ENCODE results near the gene SLC44A4.
"Not testable (repeated sequence)": the region's sequence is repeated elsewhere in the genome, so short reads cannot be mapped to it uniquely, and the experiment has no call there.

Gene SLC44A4

GRCh38 chr6:31829633-31830283 lies 49.0 kb downstream of the SLC44A4 start:
- no peak for DNase-seq (ENCODE audit: low read depth in 2 of 2)

DNA sequence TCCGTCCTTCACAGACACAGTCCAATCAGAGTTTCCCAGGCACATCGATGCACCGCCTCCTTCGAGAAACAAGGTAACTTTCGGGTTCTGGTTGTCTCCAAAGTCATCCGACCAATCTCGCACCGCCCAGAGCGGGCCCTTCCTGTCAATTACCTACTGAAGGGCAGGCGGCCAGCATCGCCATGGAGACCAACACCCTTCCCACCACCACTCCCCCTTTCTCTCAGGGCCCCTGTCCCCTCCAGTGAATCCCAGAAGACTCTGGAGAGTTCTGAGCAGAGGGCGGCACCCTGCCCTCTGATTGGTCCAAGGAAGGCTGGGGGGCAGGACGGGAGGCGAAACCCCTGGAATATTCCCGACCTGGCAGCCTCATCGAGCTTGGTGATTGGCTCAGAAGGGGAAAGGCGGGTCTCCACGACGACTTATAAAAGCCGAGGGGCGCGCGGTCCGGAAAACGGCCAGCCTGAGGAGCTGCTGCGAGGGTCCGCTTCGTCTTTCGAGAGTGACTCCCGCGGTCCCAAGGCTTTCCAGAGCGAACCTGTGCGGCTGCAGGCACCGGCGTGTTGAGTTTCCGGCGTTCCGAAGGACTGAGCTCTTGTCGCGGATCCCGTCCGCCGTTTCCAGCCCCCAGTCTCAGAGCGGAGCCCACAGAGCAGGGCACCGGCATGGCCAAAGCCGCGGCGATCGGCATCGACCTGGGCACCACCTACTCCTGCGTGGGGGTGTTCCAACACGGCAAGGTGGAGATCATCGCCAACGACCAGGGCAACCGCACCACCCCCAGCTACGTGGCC lies 51.3 kb downstream of the SLC44A4 start, which contains the start of gene HSPA1B:
Gene HSPA1B, plus strand, starts transcription at position 453 of the 794 bp plus-strand sequence. Its CDS starts 213 bp downstream, at position 666.
- peak; percentile 80 to 82 for DNase-seq (ENCODE audit: low read depth in 2 of 2)

GRCh38 chr6:31826793-31827285 lies 52.0 kb downstream of the SLC44A4 start:
- DNase-seq (ENCODE audit: low read depth in 2 of 2): no peak

DNA sequence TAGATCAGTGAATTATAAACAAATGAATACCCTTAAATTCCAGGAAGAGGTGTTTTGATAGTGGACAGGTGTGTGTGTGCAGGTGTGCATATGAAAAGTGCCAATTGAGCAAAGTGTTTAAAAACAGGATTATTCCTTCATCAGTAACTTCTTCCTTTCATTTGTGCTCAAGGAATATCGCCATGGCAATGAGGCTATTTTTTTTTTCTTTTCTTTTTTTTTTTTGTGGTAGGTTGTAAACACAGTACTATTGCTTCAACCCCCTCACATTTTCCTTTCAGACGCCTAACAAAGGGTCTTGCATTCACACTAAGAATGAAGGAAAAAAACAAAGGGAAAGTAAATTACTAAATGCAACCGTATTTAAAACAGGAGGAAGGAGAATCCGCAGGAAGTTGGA lies 53.2 kb downstream of the SLC44A4 start:
- DNase-seq (ENCODE audit: low read depth in 2 of 2): no peak

- DNase-seq (ENCODE audit: low read depth in 2 of 2): not testable (repeated sequence)
Observed at GRCh38 chr6:31823592-31824196, 55.1 kb downstream of the SLC44A4 start.

DNA sequence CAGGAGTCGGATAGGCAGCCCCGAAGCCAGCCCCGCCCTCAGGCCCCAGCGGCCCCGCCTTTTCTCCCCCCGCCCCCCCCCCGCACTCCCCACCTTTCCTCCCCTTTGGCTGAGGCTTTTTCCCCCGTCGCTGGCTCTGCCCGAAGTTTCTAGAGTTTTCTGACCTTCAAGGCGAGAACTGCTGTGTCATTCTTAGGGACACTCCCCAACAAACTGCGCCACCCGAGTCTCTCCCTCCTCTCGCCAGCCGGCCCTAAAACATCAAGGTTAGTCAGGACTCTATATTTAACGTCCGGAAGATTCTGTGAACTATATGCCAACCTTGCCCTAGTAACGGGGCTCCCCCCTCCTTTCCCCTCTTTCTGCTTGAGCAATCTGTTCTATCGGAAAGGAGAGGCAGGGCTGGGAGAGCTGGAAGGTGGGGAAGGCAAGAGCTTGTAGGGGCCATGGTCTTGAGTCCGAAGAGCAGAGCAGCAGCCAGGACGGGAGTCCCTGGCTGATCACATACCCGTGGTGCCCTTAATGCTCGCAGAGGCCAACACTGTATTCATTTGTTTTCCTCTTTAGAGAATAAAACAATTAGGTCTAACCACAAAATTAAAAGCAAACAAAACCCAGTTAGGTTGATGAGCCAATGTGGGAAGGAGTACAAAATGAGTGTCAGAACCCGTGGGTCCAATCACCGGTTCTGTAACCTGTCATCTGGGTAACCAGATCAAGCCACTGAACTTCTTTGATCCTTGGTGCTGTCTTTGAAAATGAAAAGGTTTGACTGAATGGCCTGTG lies 56.6 kb downstream of the SLC44A4 start:
- peak in 1 of 2 donors; percentile 36 for DNase-seq (ENCODE audit: low read depth in 2 of 2)

GRCh38 chr6:31821301-31822035 lies 57.3 kb downstream of the SLC44A4 start:
- no peak for DNase-seq (ENCODE audit: low read depth in 2 of 2)

DNA sequence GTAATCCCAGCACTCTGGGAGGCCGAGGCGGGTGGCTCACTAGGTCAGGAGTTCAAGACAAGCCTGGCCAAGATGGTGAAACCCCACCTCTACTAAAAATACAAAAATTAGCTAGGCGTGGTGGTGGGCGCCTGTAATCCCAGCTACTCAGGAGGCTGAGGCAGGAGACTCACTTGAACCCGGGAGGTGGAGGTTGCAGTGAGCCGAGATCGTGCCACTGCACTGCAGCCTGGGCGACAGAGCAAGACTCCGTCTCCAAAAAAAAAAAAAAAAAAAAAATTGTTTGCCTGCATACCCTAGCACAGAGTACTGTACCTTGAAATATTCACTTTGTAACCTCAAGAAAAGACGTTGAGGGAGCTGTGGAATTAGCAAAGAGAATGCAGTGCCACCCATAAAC lies 58.4 kb downstream of the SLC44A4 start:
- not testable (repeated sequence) for DNase-seq (ENCODE audit: low read depth in 2 of 2)

DNA sequence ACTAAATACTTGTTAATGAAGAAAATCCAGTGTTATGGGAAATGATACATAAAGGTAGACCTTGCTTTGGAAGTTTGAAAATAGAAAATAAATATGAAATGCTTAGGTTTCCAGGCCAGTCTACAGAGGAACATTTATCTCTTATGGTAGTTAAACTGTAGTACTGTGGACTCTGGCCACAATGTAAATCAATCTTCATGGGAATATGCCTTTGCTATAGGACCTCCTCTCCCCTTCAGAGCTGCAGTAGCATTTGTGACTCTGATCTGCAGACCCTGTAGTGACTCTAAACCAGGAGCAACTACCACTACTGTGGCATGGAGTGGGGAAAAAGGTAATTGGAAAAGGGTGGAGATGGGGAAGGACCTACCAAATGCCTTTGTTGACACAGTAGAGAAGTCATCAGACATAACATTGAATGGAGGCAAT lies 58.9 kb downstream of the SLC44A4 start:
- no peak for DNase-seq (ENCODE audit: low read depth in 2 of 2)

- DNase-seq (ENCODE audit: low read depth in 2 of 2): not testable (repeated sequence)
Observed at GRCh38 chr6:31817929-31818511, 60.8 kb downstream of the SLC44A4 start.

GRCh38 chr6:31817133-31817928 lies 61.5 kb downstream of the SLC44A4 start:
- DNase-seq (ENCODE audit: low read depth in 2 of 2): not testable (repeated sequence)

DNA sequence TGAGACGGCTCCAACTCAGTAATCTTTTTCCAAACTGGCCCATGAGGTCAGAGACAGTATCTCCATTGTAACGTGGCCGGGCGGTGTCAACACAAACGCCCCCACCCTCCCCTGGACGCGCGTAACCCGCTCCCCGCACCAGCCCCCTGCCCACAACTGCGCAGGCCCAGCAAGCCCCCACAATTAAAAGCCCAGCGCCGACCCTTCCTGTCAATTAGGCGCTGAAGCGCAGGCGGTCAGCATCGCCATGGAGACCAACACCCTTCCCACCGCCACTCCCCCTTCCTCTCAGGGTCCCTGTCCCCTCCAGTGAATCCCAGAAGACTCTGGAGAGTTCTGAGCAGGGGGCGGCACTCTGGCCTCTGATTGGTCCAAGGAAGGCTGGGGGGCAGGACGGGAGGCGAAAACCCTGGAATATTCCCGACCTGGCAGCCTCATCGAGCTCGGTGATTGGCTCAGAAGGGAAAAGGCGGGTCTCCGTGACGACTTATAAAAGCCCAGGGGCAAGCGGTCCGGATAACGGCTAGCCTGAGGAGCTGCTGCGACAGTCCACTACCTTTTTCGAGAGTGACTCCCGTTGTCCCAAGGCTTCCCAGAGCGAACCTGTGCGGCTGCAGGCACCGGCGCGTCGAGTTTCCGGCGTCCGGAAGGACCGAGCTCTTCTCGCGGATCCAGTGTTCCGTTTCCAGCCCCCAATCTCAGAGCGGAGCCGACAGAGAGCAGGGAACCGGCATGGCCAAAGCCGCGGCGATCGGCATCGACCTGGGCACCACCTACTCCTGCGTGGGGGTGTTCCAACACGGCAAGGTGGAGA lies 63.6 kb downstream of the SLC44A4 start, which contains the start of the genes HSPA1A and HSPA1L:
Gene HSPA1A, plus strand, starts transcription at position 519 of the 814 bp plus-strand sequence. Its CDS starts 214 bp downstream, at position 733.
Gene HSPA1L, minus strand, starts transcription at position 259 of the 814 bp plus-strand sequence. CDS start 3,311 bp downstream, outside the sequence.
- DNase-seq (ENCODE audit: low read depth in 2 of 2): peak; percentile 45 to 51

DNA sequence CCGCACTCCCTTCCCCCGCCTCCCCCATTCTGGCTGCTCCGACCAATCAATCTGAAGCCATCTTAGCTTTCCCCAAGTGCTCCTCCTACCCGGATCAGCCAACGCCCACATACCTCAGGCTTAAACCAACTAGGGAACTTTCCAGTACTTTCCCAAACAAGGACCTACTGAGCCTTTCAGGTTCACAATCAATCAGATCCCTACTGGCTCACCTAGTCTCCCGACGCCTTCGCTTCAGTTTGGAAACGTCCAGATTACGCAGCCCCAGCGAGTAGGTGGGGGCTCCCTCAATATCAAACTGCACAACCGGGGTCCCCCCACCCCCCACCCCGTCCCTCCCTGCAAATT lies 64.1 kb downstream of the SLC44A4 start:
- peak in 1 of 2 donors; percentile 50 for DNase-seq (ENCODE audit: low read depth in 2 of 2)

GRCh38 chr6:31813465-31813849 lies 65.3 kb downstream of the SLC44A4 start:
- DNase-seq (ENCODE audit: low read depth in 2 of 2): no peak

Data from stimulated activated CD8-positive, alpha-beta memory T cell treated with anti-CD3 and anti-CD28 coated beads, Interleukin-15, amount 100 ng/mL, for 4 hours (primary cell).